ENCODE results near the gene XAF1.
"Not testable (repeated sequence)": the region's sequence is repeated elsewhere in the genome, so short reads cannot be mapped to it uniquely, and the experiment has no call there.

Gene XAF1

GRCh38 chr17:6755731-6756184 is at the start of gene XAF1:
XAF1 (plus strand) TSS chr17:6756046; CDS start chr17:6756079, 33 bp downstream.
- no peak for DNase-seq (ENCODE audit: low spot score)

GRCh38 chr17:6706499-6706898 is 49.3 kb upstream of the XAF1 start:
- no peak for DNase-seq (ENCODE audit: low spot score)

- DNase-seq (ENCODE audit: low spot score) = no peak
These were observed 48.9 kb upstream of the XAF1 start for GRCh38 chr17:6706996-6707395.

GRCh38 chr17:6708357-6708961 is 47.4 kb upstream of the XAF1 start:
- DNase-seq (ENCODE audit: low spot score) = no peak

GRCh38 chr17:6710317-6710716 is 45.5 kb upstream of the XAF1 start:
- DNase-seq (ENCODE audit: low spot score) = no peak

- no peak for DNase-seq (ENCODE audit: low spot score)
These were observed 44.7 kb upstream of the XAF1 start for GRCh38 chr17:6711081-6711674.

GRCh38 chr17:6711681-6712057 is 44.2 kb upstream of the XAF1 start:
- no peak for DNase-seq (ENCODE audit: low spot score)

GRCh38 chr17:6712058-6712853 is 43.6 kb upstream of the XAF1 start:
- DNase-seq (ENCODE audit: low spot score) = peak; percentile 75

GRCh38 chr17:6712854-6713129 is 43.1 kb upstream of the XAF1 start:
- peak; percentile 33 for DNase-seq (ENCODE audit: low spot score)

GRCh38 chr17:6713130-6713917 is 42.5 kb upstream of the XAF1 start, which contains the start of gene SLC13A5:
SLC13A5 (minus strand) TSS chr17:6713369; CDS start chr17:6713333, 36 bp downstream.
- DNase-seq (ENCODE audit: low spot score) = peak; percentile 90

- no peak for DNase-seq (ENCODE audit: low spot score)
These were observed 42.0 kb upstream of the XAF1 start for GRCh38 chr17:6713918-6714271.

- DNase-seq (ENCODE audit: low spot score) = no peak
These were observed 41.5 kb upstream of the XAF1 start for GRCh38 chr17:6714315-6714874.

GRCh38 chr17:6716736-6717135 is 39.1 kb upstream of the XAF1 start:
- no peak for DNase-seq (ENCODE audit: low spot score)

GRCh38 chr17:6721744-6722143 is 34.1 kb upstream of the XAF1 start:
- no peak for DNase-seq (ENCODE audit: low spot score)

- DNase-seq (ENCODE audit: low spot score) = no peak
These were observed 31.8 kb upstream of the XAF1 start for GRCh38 chr17:6724009-6724408.

GRCh38 chr17:6729531-6729930 is 26.3 kb upstream of the XAF1 start:
- DNase-seq (ENCODE audit: low spot score) = no peak

- not testable (repeated sequence) for DNase-seq (ENCODE audit: low spot score)
These were observed 9.2 kb upstream of the XAF1 start for GRCh38 chr17:6746665-6747064.

GRCh38 chr17:6748617-6749016 is 7.2 kb upstream of the XAF1 start:
- DNase-seq (ENCODE audit: low spot score) = no peak

GRCh38 chr17:6749519-6749918 is 6.3 kb upstream of the XAF1 start:
- no peak for DNase-seq (ENCODE audit: low spot score)

GRCh38 chr17:6752068-6752909 is 3.6 kb upstream of the XAF1 start:
- peak; percentile 22 for DNase-seq (ENCODE audit: low spot score)

GRCh38 chr17:6753006-6753445 is 2.8 kb upstream of the XAF1 start:
- peak; percentile 46 for DNase-seq (ENCODE audit: low spot score)

All from iPS-NIHi11 (cell line).